ENCODE results near the gene GSDME.

DNA sequence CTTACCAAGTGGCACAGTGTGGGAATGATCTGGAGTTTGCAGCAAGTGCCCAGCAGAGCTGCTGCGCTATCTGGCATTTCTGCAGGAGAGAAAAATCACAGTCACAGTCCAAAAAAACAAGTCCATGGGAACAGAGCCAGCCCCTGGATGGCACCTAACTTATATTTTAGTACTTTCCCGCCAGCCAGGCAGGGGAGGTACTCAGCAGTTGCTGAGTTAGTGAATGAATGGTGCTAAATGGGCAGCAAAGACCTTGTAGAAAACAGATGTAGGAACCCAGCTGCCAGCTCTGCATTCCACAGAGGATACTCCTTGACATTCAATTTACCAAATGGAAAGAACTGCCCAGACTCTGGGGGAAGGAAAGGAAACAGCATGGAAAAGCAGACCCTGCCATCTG is 54.5 kb downstream of the GSDME start:
- no peak for TF ChIP-seq CTCF (IDR thresholded peaks at IDR 0.05; ENCODE audit: low read depth, low read length, poor library complexity, severe bottlenecking)
- TF ChIP-seq EZH2phosphoT487 (IDR thresholded peaks at IDR 0.05; ENCODE audit: borderline replicate concordance, low read length): no peak

Data from DOHH2 (cell line).